ENCODE results near the gene KRTAP4-1.

GRCh38 chr17:41149652-41149985 lies 35.1 kb downstream of the KRTAP4-1 start, which contains the start of gene KRTAP4-5:
- TF ChIP-seq ZBTB21 (tag by site-specific recombination; IDR thresholded peaks at IDR 0.05): no peak
- TF ChIP-seq ZNF239 (tag by site-specific recombination; IDR thresholded peaks at IDR 0.05): no peak
- no peak for TF ChIP-seq ZNF214 (tag by site-specific recombination; IDR thresholded peaks at IDR 0.05; ENCODE audit: borderline replicate concordance)
- TF ChIP-seq ZNF76 (tag by site-specific recombination; IDR thresholded peaks at IDR 0.05; ENCODE audit: borderline replicate concordance, low read depth): no peak
- TF ChIP-seq ZNF391 (tag by site-specific recombination; IDR thresholded peaks at IDR 0.05; ENCODE audit: borderline replicate concordance, low read depth): no peak
- TF ChIP-seq CTCF (tag by site-specific recombination; IDR thresholded peaks at IDR 0.05): no peak
- no peak for TF ChIP-seq ZSCAN18 (tag by site-specific recombination; IDR thresholded peaks at IDR 0.05)
- TF ChIP-seq ZNF280D (tag by site-specific recombination; IDR thresholded peaks at IDR 0.05): no peak
- TF ChIP-seq KLF10 (tag by site-specific recombination; IDR thresholded peaks at IDR 0.05): no peak
- TF ChIP-seq PBX3 (CRISPR knock-in tag; IDR thresholded peaks at IDR 0.05): no peak
- TF ChIP-seq ZBTB8A (tag by site-specific recombination; IDR thresholded peaks at IDR 0.05): no peak

Data from HEK293 (cell line).